HCT116 (cell line): Measurements from ENCODE around the gene HYOU1. TPM values are rescaled to one million over a fixed set of nuclear protein-coding genes. Genes with fewer than 3 reads are reported as not detected.

Experiments
- ATAC-seq: fragments of 200-7000 bp; cut with Tn5 transposase; 2 replicates; pipeline ENCODE4 v1.9.1; 2020; ENCODE audit warnings: mild to moderate bottlenecking, moderate library complexity
- BruUV-seq: library from RNA; stranded (reverse); fragments of 400-500 nt; replicated peaks from 2 replicates; lab custom pipeline; 2021; lab: Mats Ljungman, UMichigan
- CTCF ChIA-PET: fragments of 300-600 bp; sonication (Branson Sonifier 250); formaldehyde crosslinking; loops from one replicate; lab custom pipeline; 2021; ENCODE audit warnings: antibody characterized with exemption; lab: Charles Lee
- POLR2A ChIA-PET: fragments of 300-600, 350-600 bp; sonication (Branson Sonifier 250); formaldehyde crosslinking; loops from one replicate; lab custom pipeline; 2021; ENCODE audit warnings: antibody characterized with exemption; lab: Charles Lee
- RAD21 ChIA-PET, 2 experiments: fragments of 300-600 bp; sonication (Branson Sonifier 250); formaldehyde crosslinking; loops; one replicate each; lab custom pipeline; 2023; ENCODE audit warnings: low total read pairs in 2 of 2; ENCODE audit not compliant: uncharacterized antibody in 2 of 2, unreplicated experiment in 2 of 2, low non-redundant PET in 1 of 2; lab: Charles Lee
- DNase-seq: peaks from one replicate; pipeline ENCODE4 v3.0.0-alpha.2; 2010; ENCODE audit warnings: low read depth, low spot score
- H2AFZ ChIP-seq: fragments of 200-600 bp; shearing (Covaris generic), sonication (generic); 2 replicates; pipeline ENCODE4 v1.6.1; 2017; ENCODE audit warnings: low read depth, mixed run types, mixed read lengths, antibody characterized with exemption, low read length; ENCODE audit not compliant: poor library complexity, severe bottlenecking
- H3K27ac ChIP-seq: 2 replicates; pipeline ENCODE4 v1.5.1; 2012; ENCODE audit warnings: low read depth, low read length
- H3K27me3 ChIP-seq: fragments of 200-600 bp; sonication (generic); 2 replicates; pipeline ENCODE4 v1.6.1; 2016; ENCODE audit warnings: mixed run types, low read length, mixed read lengths; ENCODE audit not compliant: insufficient read depth
- H3K36me3 ChIP-seq, 2 experiments: fragments of 200-500 bp in 1 of 2; fragments of 200-600 bp in 1 of 2; sonication (Bioruptor generic) in 1 of 2; sonication (generic) in 1 of 2; 2 replicates each; pipeline versions ENCODE4 v1.5.1 to v1.6.1; 2014 to 2016; ENCODE audit warnings: low read length in 2 of 2, inconsistent platforms in 1 of 2, mixed read lengths in 1 of 2, mixed run types in 1 of 2; ENCODE audit not compliant: insufficient read depth in 2 of 2, control insufficient read depth in 1 of 2
- H3K4me1 ChIP-seq, 2 experiments: fragments of 200-600 bp in 1 of 2; sonication (generic) in 1 of 2; 2 replicates each; pipeline versions ENCODE4 v1.5.1 to v1.6.1; 2012 to 2017; ENCODE audit warnings: low read length in 2 of 2, inconsistent platforms in 1 of 2, mild to moderate bottlenecking in 1 of 2, mixed read lengths in 1 of 2, mixed run types in 1 of 2, moderate library complexity in 1 of 2; ENCODE audit not compliant: insufficient read depth in 2 of 2, control insufficient read depth in 1 of 2
- H3K4me2 ChIP-seq: fragments of 200-600 bp; sonication (generic); 2 replicates; pipeline ENCODE4 v1.6.1; 2017; ENCODE audit warnings: mixed run types, low read length, mixed read lengths
- H3K4me3 ChIP-seq, 2 experiments: fragments of 200-600 bp in 1 of 2; sonication (generic) in 1 of 2; replicated peaks in 1 of 2; 2 replicates each; pipeline ENCODE4 v1.5.1; 2011 to 2016; ENCODE audit warnings: low read length in 2 of 2, control low read depth in 1 of 2, low read depth in 1 of 2, mild to moderate bottlenecking in 1 of 2, mixed read lengths in 1 of 2, mixed run types in 1 of 2
- H3K79me2 ChIP-seq: fragments of 200-600 bp; sonication (generic); 2 replicates; pipeline ENCODE4 v1.6.1; 2017; ENCODE audit warnings: mild to moderate bottlenecking, mixed run types, low read length, moderate library complexity, mixed read lengths; ENCODE audit not compliant: insufficient read depth
- H3K9ac ChIP-seq: fragments of 200-600 bp; sonication (generic); 2 replicates; pipeline ENCODE4 v1.6.1; 2016; ENCODE audit warnings: low read length, mixed read lengths
- H3K9me2 ChIP-seq: fragments of 200-600 bp; sonication (generic), shearing (Covaris generic); 2 replicates; pipeline ENCODE4 v1.6.1; 2017; ENCODE audit warnings: mixed run types, mild to moderate bottlenecking, moderate library complexity; ENCODE audit not compliant: insufficient read depth
- H3K9me3 ChIP-seq, 2 experiments: fragments of 200-500 bp in 1 of 2; fragments of 200-600 bp in 1 of 2; sonication (Bioruptor generic) in 1 of 2; sonication (generic) in 1 of 2; 2 replicates each; pipeline ENCODE4 v1.6.1; 2014 to 2017; ENCODE audit warnings: low read length in 2 of 2, mixed read lengths in 2 of 2, inconsistent platforms in 1 of 2, low read depth in 1 of 2, mild to moderate bottlenecking in 1 of 2, mixed run types in 1 of 2, moderate library complexity in 1 of 2; ENCODE audit not compliant: control insufficient read depth in 1 of 2, insufficient read depth in 1 of 2
- H4K20me1 ChIP-seq: fragments of 200-600 bp; sonication (generic), shearing (Covaris generic); 2 replicates; pipeline ENCODE4 v1.6.1; 2017; ENCODE audit warnings: mixed run types, mild to moderate bottlenecking, moderate library complexity; ENCODE audit not compliant: insufficient read depth
- ATF3 ChIP-seq: IDR thresholded peaks from 2 replicates; pipeline ENCODE4 v1.6.1; 2012
- CBX3 ChIP-seq: IDR thresholded peaks from 2 replicates; pipeline ENCODE4 v1.6.1; 2012; ENCODE audit warnings: low read depth
- CTCF ChIP-seq, 3 experiments: fragments of 200-600 bp in 1 of 3; sonication (generic) in 1 of 3; IDR thresholded peaks in 2 of 3; conservative IDR thresholded peaks in 1 of 3; 2 replicates each; pipeline ENCODE4 v1.5.1; 2012 to 2017; ENCODE audit warnings: low read depth in 2 of 3, low read length in 2 of 3, antibody characterized with exemption in 1 of 3, borderline replicate concordance in 1 of 3, control low read depth in 1 of 3, mild to moderate bottlenecking in 1 of 3, mixed read lengths in 1 of 3, mixed run types in 1 of 3, moderate library complexity in 1 of 3; ENCODE audit not compliant: insufficient read depth in 1 of 3
- EGR1 ChIP-seq: IDR thresholded peaks from 2 replicates; pipeline ENCODE4 v1.6.1; 2012; ENCODE audit warnings: low read depth
- ELF1 ChIP-seq: IDR thresholded peaks from 2 replicates; pipeline ENCODE4 v1.6.1; 2012; ENCODE audit warnings: low read depth, borderline replicate concordance
- EZH2phosphoT487 ChIP-seq: fragments of 200-600 bp; IDR thresholded peaks from 2 replicates; pipeline ENCODE4 v1.6.1; 2018; ENCODE audit warnings: antibody characterized with exemption, borderline replicate concordance
- POLR2A ChIP-seq: IDR thresholded peaks from 2 replicates; pipeline ENCODE4 v1.7.0; 2011; ENCODE audit warnings: borderline replicate concordance; ENCODE audit not compliant: insufficient read depth, insufficient read length; ENCODE audit errors: extremely low read depth
- POLR2AphosphoS5 ChIP-seq: IDR thresholded peaks from 2 replicates; pipeline ENCODE4 v1.6.1; 2011; ENCODE audit warnings: mild to moderate bottlenecking, low read depth, low read length, moderate library complexity
- RAD21 ChIP-seq: IDR thresholded peaks from 2 replicates; pipeline ENCODE4 v1.6.1; 2012; ENCODE audit warnings: low read depth, mild to moderate bottlenecking
- REST ChIP-seq: IDR thresholded peaks from 2 replicates; pipeline ENCODE4 v1.6.1; 2012; ENCODE audit warnings: low read depth
- SP1 ChIP-seq: IDR thresholded peaks from 2 replicates; pipeline ENCODE4 v1.6.1; 2012; ENCODE audit warnings: low read depth
- SRF ChIP-seq: IDR thresholded peaks from 2 replicates; pipeline ENCODE4 v1.6.1; 2012; ENCODE audit warnings: low read depth
- YY1 ChIP-seq: IDR thresholded peaks from 2 replicates; pipeline ENCODE4 v1.6.1; 2011; ENCODE audit warnings: low read length, low read depth, moderate library complexity, mild to moderate bottlenecking; ENCODE audit not compliant: insufficient replicate concordance; ENCODE audit errors: extremely low read depth
- ZFX ChIP-seq: fragments of 450-650 bp; IDR thresholded peaks from 2 replicates; pipeline ENCODE4 v1.6.1; 2017
- intact Hi-C: fragments of 100-400 bp; cut with micrococcal nuclease; formaldehyde crosslinking; loops from 2 replicates; pipeline ENCODE4 v1.10.0; 2022
- total RNA-seq: library from RNA; stranded (reverse); gene quantifications from one replicate; pipeline ENCODE4 v1.2.1, GENCODE V29; 2021; ENCODE audit not compliant: unreplicated experiment

The HYOU1 gene
- total RNA-seq, 1 experiment from 2014 or later = 181 TPM

GRCh38 chr11:119051440-119052162 is 5.4 kb downstream of the HYOU1 start:
- intact Hi-C loops = no loop called here
- Histone ChIP-seq H3K9me2 (no peaks in the 10 kb centered on the region), H3K79me2 (peaks cover 18% of the 10 kb centered on the region), H3K36me3 (peaks cover 57 to 65% of the 10 kb centered on the region in 2 experiments; a peak in 3 of 4 replicates), H3K4me3 (no peak overlapping the region), H4K20me1 (no peaks in the 10 kb centered on the region), H2AFZ (no peak overlapping the region), H3K9ac (no peak overlapping the region), H3K4me1 (peaks cover 0 to 9% of the 10 kb centered on the region in 2 experiments; a peak in 3 of 4 replicates), H3K27me3 (no peaks in the 10 kb centered on the region), H3K27ac (no peak overlapping the region; the same call in 1 of the 2 replicates), H3K4me2 (no peak overlapping the region), H3K9me3 (no peaks in the 10 kb centered on the region)
- no TSS peak for BruUV-seq
- RAD21 ChIA-PET = no interaction called here
- DNase-seq = no peak
- TF ChIP-seq EZH2phosphoT487 = no peak
- no peak for TF ChIP-seq SP1
- no peak for TF ChIP-seq RAD21
- no peak for TF ChIP-seq SRF
- TF ChIP-seq CTCF (IDR thresholded peaks at IDR 0.05 in 2 of 3, conservative IDR thresholded peaks at IDR 0.05 in 1 of 3; ENCODE audit: borderline replicate concordance in 1 of 3, insufficient read depth in 1 of 3, low read depth in 2 of 3, low read length in 2 of 3) = no peak
- TF ChIP-seq REST = no peak
- no peak for TF ChIP-seq YY1
- no peak for TF ChIP-seq ATF3
- TF ChIP-seq POLR2A = no peak
- no peak for TF ChIP-seq ZFX
- no peak for TF ChIP-seq CBX3
- no peak for TF ChIP-seq POLR2AphosphoS5
- TF ChIP-seq ELF1 = no peak
- TF ChIP-seq EGR1 = no peak
- no peak for ATAC-seq
- POLR2A ChIA-PET = no interaction called here
- CTCF ChIA-PET = no interaction called here
